WTC11 (cell line): Measurements from ENCODE around the gene MND1. TPM values are rescaled to one million over a fixed set of nuclear protein-coding genes. Genes with fewer than 3 reads are reported as not detected.

Experiments
- ATAC-seq: fragments of 200-7000 bp; cut with Tn5 transposase; 2 replicates; pipeline ENCODE4 v1.10.0; 2021; ENCODE audit warnings: mild to moderate bottlenecking, moderate library complexity
- CTCF ChIA-PET: fragments of 300-600 bp; sonication (Branson Sonifier 250); formaldehyde crosslinking; loops from one replicate; lab custom pipeline; 2021; ENCODE audit warnings: antibody characterized with exemption; lab: Charles Lee
- POLR2A ChIA-PET: fragments of 350-600 bp; sonication (Branson Sonifier 250); formaldehyde crosslinking; loops from one replicate; lab custom pipeline; 2021; ENCODE audit warnings: antibody characterized with exemption; lab: Charles Lee
- DNase-seq: peaks from one replicate; pipeline ENCODE4 v3.0.0; 2021; ENCODE audit warnings: low spot score
- H3K27ac Mint-ChIP-seq: 2 replicates; pipeline ENCODE4 v1.8.0; 2021; ENCODE audit warnings: mixed read lengths
- H3K27me3 Mint-ChIP-seq: 2 replicates; pipeline ENCODE4 v1.8.0; 2021; ENCODE audit warnings: low read depth, mild to moderate bottlenecking, moderate library complexity, mixed read lengths
- H3K36me3 Mint-ChIP-seq: 2 replicates; pipeline ENCODE4 v1.8.0; 2021; ENCODE audit warnings: mixed read lengths
- H3K4me1 Mint-ChIP-seq: 2 replicates; pipeline ENCODE4 v1.8.0; 2022; ENCODE audit warnings: mixed read lengths
- H3K4me3 Mint-ChIP-seq: 2 replicates; pipeline ENCODE4 v1.8.0; 2021; ENCODE audit warnings: mild to moderate bottlenecking, moderate library complexity, mixed read lengths
- H3K9me3 Mint-ChIP-seq: 2 replicates; pipeline ENCODE4 v1.8.0; 2021; ENCODE audit warnings: mixed read lengths
- JAZF1 ChIP-seq: fragments of 250-450 bp; sonication (Bioruptor Pico); IDR thresholded peaks from 2 replicates; pipeline ENCODE4 v1.9.0; 2021; ENCODE audit warnings: moderate library complexity, mild to moderate bottlenecking, inconsistent platforms
- JUN ChIP-seq: sonication (generic); formaldehyde crosslinking; IDR thresholded peaks from 2 replicates; pipeline ENCODE4 v1.8.0; 2023; ENCODE audit warnings: mild to moderate bottlenecking, missing genetic modification reagents
- MXD4 ChIP-seq: fragments of 250-450 bp; sonication (Bioruptor Pico); IDR thresholded peaks from 2 replicates; pipeline ENCODE4 v1.8.0; 2021; ENCODE audit warnings: mild to moderate bottlenecking, moderate library complexity, borderline replicate concordance
- NFATC4 ChIP-seq: fragments of 250-450 bp; sonication (Bioruptor Pico); IDR thresholded peaks from 2 replicates; pipeline ENCODE4 v1.9.0; 2021; ENCODE audit warnings: mild to moderate bottlenecking
- NFE2L1 ChIP-seq: sonication (generic); formaldehyde crosslinking; IDR thresholded peaks from 2 replicates; pipeline ENCODE4 v1.8.1; 2023; ENCODE audit warnings: missing genetic modification reagents
- PRRX2 ChIP-seq: fragments of 250-450 bp; sonication (Bioruptor Pico); IDR thresholded peaks from 2 replicates; pipeline ENCODE4 v1.8.0; 2021; ENCODE audit warnings: mild to moderate bottlenecking
- TCF7 ChIP-seq: sonication (generic); formaldehyde crosslinking; IDR thresholded peaks from 2 replicates; pipeline ENCODE4 v1.8.0; 2022; ENCODE audit warnings: mild to moderate bottlenecking, low read depth, missing genetic modification reagents, moderate library complexity
- ZNF121 ChIP-seq: sonication (generic); formaldehyde crosslinking; IDR thresholded peaks from 2 replicates; pipeline ENCODE4 v1.8.0; 2023; ENCODE audit warnings: missing genetic modification reagents
- ZNF138 ChIP-seq: sonication (generic); formaldehyde crosslinking; conservative IDR thresholded peaks from 2 replicates; pipeline ENCODE4 v1.8.1; 2022; ENCODE audit warnings: mild to moderate bottlenecking, moderate library complexity, missing genetic modification reagents
- total RNA-seq: library from RNA; stranded (reverse); gene quantifications from 3 replicates; pipeline ENCODE4 v1.2.3, GENCODE V29; 2021
- TF ChIP-seq, protein P1 (sequence below): fragments of 200-600 bp; IDR thresholded peaks from 2 replicates; pipeline ENCODE4 v1.8.0; 2022; ENCODE audit warnings: antibody characterized with exemption
- TF ChIP-seq, protein P2 (sequence below): sonication (generic); formaldehyde crosslinking; IDR thresholded peaks from 2 replicates; pipeline ENCODE4 v1.8.0; 2022; ENCODE audit warnings: mild to moderate bottlenecking, missing genetic modification reagents
- TF ChIP-seq, protein P3 (sequence below): sonication (generic); formaldehyde crosslinking; conservative IDR thresholded peaks from 2 replicates; pipeline ENCODE4 v1.8.1; 2022; ENCODE audit warnings: mild to moderate bottlenecking, missing genetic modification reagents
- TF ChIP-seq, protein P4 (sequence below): sonication (generic); formaldehyde crosslinking; IDR thresholded peaks from 2 replicates; pipeline ENCODE4 v1.8.0; 2023; ENCODE audit warnings: missing genetic modification reagents
- TF ChIP-seq, protein P5 (sequence below): fragments of 250-450 bp; sonication (Bioruptor Pico); IDR thresholded peaks from 2 replicates; pipeline ENCODE4 v1.9.0; 2021; ENCODE audit warnings: mild to moderate bottlenecking
- TF ChIP-seq, protein P6 (sequence below): sonication (generic); formaldehyde crosslinking; IDR thresholded peaks from 2 replicates; pipeline ENCODE4 v1.8.1; 2022; ENCODE audit warnings: low read depth, missing genetic modification reagents, borderline replicate concordance
- TF ChIP-seq, protein P7 (sequence below): sonication (generic); formaldehyde crosslinking; IDR thresholded peaks from 2 replicates; pipeline ENCODE4 v1.8.0; 2022; ENCODE audit warnings: mild to moderate bottlenecking, missing genetic modification reagents
- TF ChIP-seq, protein P8 (sequence below): fragments of 250-450 bp; sonication (Bioruptor Pico); IDR thresholded peaks from 2 replicates; pipeline ENCODE4 v1.9.0; 2021; ENCODE audit warnings: mild to moderate bottlenecking, borderline replicate concordance

Gene MND1
- total RNA-seq, 1 experiment from 2014 or later: 36.0 TPM

DNA sequence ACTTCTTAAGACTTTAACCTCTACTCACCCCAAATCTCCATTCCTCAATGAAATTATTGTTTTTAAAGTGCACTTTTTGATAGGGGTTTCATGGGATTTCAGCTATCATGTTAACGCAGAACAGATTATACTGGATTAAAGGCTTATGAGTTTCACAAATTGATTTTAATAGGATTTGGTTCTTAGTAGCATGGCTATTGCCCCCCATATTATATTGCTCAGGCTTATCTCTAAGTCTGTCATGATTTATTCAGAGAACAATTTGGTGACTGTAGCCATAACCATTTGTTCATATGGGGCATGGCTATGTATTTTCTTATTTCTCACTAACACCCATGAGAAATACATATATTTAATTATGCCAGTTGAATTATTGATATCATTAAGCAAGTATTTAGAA is 57.0 kb downstream of the MND1 start (continued):
- no peak for TF ChIP-seq PRRX2

DNA sequence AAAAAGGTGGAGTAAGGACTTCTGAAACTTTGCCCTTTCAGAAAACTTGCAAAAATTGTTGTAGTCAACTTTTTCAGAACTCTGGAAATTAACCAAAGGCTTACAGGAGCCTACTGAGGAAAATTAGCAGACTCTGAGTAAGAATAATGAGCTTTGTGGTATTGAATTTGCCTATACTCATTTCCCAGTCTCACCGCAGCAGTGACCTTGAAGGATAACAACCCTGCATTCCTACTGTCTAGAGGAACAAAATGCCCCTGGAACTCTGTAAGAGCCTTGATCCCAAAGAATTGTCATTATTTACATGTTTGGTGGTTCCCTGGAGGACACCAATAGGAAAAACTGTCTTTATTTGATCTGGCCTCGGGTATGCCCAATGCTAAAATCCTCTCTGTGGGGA is 57.9 kb downstream of the MND1 start:
- Mint-ChIP-seq H3K4me1 (peaks cover 8% of the 10 kb centered on the region; the same call in 1 of the 2 replicates), H3K36me3 (peaks cover 44% of the 10 kb centered on the region), H3K27me3 (no peaks in the 10 kb centered on the region), H3K27ac (no peak overlapping the region), H3K9me3 (peaks cover 21% of the 10 kb centered on the region), H3K4me3 (no peak overlapping the region)
- ATAC-seq (no peak; the same call in 1 of the 2 replicates), DNase-seq (no peak)
- ChIA-PET POLR2A (interaction anchor here (0.7 kb wide), 1 partner anchor 16 kb away, joined by 3 read pairs; no protein-coding TSS in a partner anchor), CTCF (interaction anchor here (1.6 kb wide), 1 partner anchor 259 kb away, joined by 5 read pairs; no protein-coding TSS in a partner anchor)
- TF ChIP-seq, protein P1, sequence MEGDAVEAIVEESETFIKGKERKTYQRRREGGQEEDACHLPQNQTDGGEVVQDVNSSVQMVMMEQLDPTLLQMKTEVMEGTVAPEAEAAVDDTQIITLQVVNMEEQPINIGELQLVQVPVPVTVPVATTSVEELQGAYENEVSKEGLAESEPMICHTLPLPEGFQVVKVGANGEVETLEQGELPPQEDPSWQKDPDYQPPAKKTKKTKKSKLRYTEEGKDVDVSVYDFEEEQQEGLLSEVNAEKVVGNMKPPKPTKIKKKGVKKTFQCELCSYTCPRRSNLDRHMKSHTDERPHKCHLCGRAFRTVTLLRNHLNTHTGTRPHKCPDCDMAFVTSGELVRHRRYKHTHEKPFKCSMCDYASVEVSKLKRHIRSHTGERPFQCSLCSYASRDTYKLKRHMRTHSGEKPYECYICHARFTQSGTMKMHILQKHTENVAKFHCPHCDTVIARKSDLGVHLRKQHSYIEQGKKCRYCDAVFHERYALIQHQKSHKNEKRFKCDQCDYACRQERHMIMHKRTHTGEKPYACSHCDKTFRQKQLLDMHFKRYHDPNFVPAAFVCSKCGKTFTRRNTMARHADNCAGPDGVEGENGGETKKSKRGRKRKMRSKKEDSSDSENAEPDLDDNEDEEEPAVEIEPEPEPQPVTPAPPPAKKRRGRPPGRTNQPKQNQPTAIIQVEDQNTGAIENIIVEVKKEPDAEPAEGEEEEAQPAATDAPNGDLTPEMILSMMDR: no peak
- TF ChIP-seq, protein P2, sequence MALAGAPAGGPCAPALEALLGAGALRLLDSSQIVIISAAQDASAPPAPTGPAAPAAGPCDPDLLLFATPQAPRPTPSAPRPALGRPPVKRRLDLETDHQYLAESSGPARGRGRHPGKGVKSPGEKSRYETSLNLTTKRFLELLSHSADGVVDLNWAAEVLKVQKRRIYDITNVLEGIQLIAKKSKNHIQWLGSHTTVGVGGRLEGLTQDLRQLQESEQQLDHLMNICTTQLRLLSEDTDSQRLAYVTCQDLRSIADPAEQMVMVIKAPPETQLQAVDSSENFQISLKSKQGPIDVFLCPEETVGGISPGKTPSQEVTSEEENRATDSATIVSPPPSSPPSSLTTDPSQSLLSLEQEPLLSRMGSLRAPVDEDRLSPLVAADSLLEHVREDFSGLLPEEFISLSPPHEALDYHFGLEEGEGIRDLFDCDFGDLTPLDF (CRISPR knock-in tag): no peak
- TF ChIP-seq, protein P3, sequence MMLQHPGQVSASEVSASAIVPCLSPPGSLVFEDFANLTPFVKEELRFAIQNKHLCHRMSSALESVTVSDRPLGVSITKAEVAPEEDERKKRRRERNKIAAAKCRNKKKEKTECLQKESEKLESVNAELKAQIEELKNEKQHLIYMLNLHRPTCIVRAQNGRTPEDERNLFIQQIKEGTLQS (CRISPR knock-in tag): no peak

DNA sequence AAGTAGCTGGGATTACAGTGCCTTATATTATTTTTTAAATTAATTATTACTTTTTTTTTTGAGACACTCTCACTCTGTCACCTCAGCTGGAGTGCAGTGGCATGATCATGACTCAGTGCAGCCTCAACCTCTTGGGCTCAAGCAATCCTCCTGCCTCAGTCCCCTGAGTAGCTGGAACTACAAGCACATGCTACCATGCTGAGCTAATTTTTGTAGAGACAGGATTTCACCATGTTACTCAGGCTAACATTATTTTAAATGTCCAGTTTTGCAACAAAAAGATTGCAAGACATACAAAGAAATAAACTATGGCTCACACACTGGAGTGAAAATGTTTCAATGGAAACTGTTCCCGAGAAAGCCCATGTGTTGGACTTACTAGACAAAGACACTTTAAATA is 59.2 kb downstream of the MND1 start:
- no peak for ATAC-seq
- CTCF ChIA-PET: interaction anchor here (0.7 to 1.6 kb wide), 3 partner anchors 155 to 261 kb away, joined by 3 to 5 read pairs (median 3); no protein-coding TSS in a partner anchor
- no peaks in the 10 kb centered on the region for H3K27me3 Mint-ChIP-seq
- TF ChIP-seq, protein P4, sequence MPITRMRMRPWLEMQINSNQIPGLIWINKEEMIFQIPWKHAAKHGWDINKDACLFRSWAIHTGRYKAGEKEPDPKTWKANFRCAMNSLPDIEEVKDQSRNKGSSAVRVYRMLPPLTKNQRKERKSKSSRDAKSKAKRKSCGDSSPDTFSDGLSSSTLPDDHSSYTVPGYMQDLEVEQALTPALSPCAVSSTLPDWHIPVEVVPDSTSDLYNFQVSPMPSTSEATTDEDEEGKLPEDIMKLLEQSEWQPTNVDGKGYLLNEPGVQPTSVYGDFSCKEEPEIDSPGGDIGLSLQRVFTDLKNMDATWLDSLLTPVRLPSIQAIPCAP (CRISPR knock-in tag): no peak
- TF ChIP-seq JUN (CRISPR knock-in tag) (no peak), MXD4 (CRISPR knock-in tag) (no peak), NFE2L1 (CRISPR knock-in tag) (no peak), JAZF1 (CRISPR knock-in tag) (no peak), NFATC4 (CRISPR knock-in tag) (no peak), ZNF138 (CRISPR knock-in tag) (no peak), TCF7 (CRISPR knock-in tag) (no peak), ZNF121 (no peak)
- TF ChIP-seq, protein P5, sequence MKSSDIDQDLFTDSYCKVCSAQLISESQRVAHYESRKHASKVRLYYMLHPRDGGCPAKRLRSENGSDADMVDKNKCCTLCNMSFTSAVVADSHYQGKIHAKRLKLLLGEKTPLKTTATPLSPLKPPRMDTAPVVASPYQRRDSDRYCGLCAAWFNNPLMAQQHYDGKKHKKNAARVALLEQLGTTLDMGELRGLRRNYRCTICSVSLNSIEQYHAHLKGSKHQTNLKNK (CRISPR knock-in tag): no peak
- TF ChIP-seq, protein P6, sequence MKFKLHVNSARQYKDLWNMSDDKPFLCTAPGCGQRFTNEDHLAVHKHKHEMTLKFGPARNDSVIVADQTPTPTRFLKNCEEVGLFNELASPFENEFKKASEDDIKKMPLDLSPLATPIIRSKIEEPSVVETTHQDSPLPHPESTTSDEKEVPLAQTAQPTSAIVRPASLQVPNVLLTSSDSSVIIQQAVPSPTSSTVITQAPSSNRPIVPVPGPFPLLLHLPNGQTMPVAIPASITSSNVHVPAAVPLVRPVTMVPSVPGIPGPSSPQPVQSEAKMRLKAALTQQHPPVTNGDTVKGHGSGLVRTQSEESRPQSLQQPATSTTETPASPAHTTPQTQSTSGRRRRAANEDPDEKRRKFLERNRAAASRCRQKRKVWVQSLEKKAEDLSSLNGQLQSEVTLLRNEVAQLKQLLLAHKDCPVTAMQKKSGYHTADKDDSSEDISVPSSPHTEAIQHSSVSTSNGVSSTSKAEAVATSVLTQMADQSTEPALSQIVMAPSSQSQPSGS: no peak
- TF ChIP-seq, protein P7, sequence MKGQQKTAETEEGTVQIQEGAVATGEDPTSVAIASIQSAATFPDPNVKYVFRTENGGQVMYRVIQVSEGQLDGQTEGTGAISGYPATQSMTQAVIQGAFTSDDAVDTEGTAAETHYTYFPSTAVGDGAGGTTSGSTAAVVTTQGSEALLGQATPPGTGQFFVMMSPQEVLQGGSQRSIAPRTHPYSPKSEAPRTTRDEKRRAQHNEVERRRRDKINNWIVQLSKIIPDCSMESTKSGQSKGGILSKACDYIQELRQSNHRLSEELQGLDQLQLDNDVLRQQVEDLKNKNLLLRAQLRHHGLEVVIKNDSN (CRISPR knock-in tag): no peak
- TF ChIP-seq, protein P3 (CRISPR knock-in tag): no peak
- TF ChIP-seq, protein P8, sequence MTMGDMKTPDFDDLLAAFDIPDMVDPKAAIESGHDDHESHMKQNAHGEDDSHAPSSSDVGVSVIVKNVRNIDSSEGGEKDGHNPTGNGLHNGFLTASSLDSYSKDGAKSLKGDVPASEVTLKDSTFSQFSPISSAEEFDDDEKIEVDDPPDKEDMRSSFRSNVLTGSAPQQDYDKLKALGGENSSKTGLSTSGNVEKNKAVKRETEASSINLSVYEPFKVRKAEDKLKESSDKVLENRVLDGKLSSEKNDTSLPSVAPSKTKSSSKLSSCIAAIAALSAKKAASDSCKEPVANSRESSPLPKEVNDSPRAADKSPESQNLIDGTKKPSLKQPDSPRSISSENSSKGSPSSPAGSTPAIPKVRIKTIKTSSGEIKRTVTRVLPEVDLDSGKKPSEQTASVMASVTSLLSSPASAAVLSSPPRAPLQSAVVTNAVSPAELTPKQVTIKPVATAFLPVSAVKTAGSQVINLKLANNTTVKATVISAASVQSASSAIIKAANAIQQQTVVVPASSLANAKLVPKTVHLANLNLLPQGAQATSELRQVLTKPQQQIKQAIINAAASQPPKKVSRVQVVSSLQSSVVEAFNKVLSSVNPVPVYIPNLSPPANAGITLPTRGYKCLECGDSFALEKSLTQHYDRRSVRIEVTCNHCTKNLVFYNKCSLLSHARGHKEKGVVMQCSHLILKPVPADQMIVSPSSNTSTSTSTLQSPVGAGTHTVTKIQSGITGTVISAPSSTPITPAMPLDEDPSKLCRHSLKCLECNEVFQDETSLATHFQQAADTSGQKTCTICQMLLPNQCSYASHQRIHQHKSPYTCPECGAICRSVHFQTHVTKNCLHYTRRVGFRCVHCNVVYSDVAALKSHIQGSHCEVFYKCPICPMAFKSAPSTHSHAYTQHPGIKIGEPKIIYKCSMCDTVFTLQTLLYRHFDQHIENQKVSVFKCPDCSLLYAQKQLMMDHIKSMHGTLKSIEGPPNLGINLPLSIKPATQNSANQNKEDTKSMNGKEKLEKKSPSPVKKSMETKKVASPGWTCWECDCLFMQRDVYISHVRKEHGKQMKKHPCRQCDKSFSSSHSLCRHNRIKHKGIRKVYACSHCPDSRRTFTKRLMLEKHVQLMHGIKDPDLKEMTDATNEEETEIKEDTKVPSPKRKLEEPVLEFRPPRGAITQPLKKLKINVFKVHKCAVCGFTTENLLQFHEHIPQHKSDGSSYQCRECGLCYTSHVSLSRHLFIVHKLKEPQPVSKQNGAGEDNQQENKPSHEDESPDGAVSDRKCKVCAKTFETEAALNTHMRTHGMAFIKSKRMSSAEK (CRISPR knock-in tag): no peak
- peaks cover 25% of the 10 kb centered on the region for H3K9me3 Mint-ChIP-seq
- POLR2A ChIA-PET: no interaction called here
- no peak overlapping the region for H3K27ac Mint-ChIP-seq
- peaks cover 48% of the 10 kb centered on the region for H3K36me3 Mint-ChIP-seq
- DNase-seq: no peak
- H3K4me3 Mint-ChIP-seq: no peak overlapping the region
- peaks cover 8% of the 10 kb centered on the region; the same call in 1 of the 2 replicates for H3K4me1 Mint-ChIP-seq
